ENCODE measurements around the gene TIPRL. TPM values are rescaled to one million over a fixed set of nuclear protein-coding genes. Genes with fewer than 3 reads are reported as not detected.

TIPRL gene
- total RNA-seq, 4 donors from 2014 or later, result 13.6 to 28.0 (median 22.5) TPM

DNA sequence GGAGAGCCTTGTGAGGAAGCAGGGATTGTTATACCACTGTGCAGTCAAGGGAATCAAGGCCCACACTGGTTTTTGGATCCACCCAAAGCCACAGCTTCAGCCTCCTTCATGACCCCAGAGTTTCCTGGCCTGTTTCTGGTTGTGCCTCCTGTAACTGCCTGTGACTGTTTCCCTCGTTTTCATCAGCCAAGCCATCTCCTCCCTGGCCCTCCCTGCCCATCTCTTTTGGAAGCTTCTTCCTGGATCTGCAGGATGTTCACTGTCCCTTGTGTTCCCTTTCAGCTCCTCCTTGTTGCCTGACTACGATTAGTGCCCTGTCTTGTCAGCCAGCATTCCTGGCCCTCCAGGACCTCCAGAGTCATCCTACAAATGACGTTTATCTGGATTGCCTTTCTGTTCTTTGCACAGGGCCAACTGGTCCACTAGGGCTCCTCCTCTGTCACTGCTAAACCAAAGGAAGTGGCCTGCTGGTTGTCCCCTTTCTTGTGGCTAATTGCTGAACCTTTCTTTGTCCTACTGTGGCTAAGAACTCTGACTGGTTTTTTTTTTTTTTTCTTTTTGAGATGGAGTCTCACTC lies 65.0 kb downstream of the TIPRL start:
- TF ChIP-seq, protein P1, sequence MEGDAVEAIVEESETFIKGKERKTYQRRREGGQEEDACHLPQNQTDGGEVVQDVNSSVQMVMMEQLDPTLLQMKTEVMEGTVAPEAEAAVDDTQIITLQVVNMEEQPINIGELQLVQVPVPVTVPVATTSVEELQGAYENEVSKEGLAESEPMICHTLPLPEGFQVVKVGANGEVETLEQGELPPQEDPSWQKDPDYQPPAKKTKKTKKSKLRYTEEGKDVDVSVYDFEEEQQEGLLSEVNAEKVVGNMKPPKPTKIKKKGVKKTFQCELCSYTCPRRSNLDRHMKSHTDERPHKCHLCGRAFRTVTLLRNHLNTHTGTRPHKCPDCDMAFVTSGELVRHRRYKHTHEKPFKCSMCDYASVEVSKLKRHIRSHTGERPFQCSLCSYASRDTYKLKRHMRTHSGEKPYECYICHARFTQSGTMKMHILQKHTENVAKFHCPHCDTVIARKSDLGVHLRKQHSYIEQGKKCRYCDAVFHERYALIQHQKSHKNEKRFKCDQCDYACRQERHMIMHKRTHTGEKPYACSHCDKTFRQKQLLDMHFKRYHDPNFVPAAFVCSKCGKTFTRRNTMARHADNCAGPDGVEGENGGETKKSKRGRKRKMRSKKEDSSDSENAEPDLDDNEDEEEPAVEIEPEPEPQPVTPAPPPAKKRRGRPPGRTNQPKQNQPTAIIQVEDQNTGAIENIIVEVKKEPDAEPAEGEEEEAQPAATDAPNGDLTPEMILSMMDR (IDR thresholded peaks at IDR 0.05; ENCODE audit: low read depth), result no peak

DNA sequence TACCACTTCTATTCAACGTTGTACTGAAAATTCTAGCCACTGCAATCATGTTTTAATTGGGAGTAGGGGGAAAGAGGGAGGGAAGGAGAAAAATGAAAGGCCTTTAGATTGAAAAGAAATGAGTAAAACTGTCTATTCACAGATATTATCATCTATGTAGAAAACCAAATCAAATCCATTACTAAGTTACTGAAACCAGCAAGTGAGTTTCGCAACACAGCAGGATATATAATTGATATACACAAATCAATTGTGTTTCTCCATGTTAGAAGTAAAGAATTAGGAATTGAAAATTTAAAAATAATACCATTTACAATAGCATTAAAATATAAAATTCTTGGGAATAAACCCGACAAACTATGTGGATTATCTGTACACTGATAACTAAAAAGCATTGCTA lies 66.3 kb downstream of the TIPRL start:
- TF ChIP-seq, protein P1 (IDR thresholded peaks at IDR 0.05; ENCODE audit: low read depth), result no peak

DNA sequence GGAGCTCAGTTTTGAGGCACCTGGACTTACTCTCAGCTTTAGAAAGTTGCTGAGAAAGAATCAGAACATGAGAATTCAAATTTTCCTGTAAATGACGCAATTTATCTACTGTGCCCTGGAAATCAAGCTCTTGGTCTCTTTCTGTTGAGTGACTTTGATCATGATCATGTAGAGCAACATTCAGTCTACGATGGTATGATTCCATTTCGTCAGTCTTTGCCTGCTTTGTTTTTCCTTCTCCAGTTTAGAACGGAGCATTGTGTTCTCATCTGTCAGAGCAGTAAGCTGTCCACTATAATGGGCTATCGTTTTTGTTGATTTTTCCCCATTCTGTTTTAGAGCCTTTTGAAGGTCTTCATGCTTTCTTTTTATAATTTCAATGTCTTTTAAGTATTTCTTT lies 67.7 kb downstream of the TIPRL start:
- TF ChIP-seq, protein P1 (IDR thresholded peaks at IDR 0.05; ENCODE audit: low read depth), result no peak

Small RNA genes lying within 50 kb of the gene (small RNA-seq; reads per million reads assigned to genes)
- not detected for gene AL021397.1

Other genes starting within 250 kb of the TIPRL start
- gene DCAF6, start 242.3 kb upstream of the TIPRL start, total RNA-seq, result 100 to 1,000 TPM in 2 of 4 donors, 10 to 100 TPM in 2; 94.4 to 116 (median 99.8) TPM
- 10 to 100 TPM; 24.2 to 54.9 (median 45.4) TPM for gene MPC2, start 241.9 kb upstream of the TIPRL start, total RNA-seq
- gene GPR161, start 42.0 kb upstream of the TIPRL start, total RNA-seq, result 1 to 10 TPM; 3.1 to 7.5 (median 4.4) TPM
- 10 to 100 TPM; 30.1 to 53.5 (median 42.5) TPM for gene SFT2D2, start 47.0 kb downstream of the TIPRL start, total RNA-seq
- gene TBX19, start 101.9 kb downstream of the TIPRL start, total RNA-seq, result 1 to 10 TPM; 1.7 to 4.2 (median 2.5) TPM

All from subcutaneous adipose tissue (tissue), 4 donors.